Measurements from ENCODE around the gene GNLY. TPM values are rescaled to one million over a fixed set of nuclear protein-coding genes. Genes with fewer than 3 reads are reported as not detected.

The GNLY gene
- not detected in 2 replicates for total RNA-seq

GRCh38 chr2:85694052-85695025 lies at the start of gene GNLY:
GNLY (plus strand) TSS chr2:85694358; CDS start chr2:85694419, 61 bp downstream.

DNA sequence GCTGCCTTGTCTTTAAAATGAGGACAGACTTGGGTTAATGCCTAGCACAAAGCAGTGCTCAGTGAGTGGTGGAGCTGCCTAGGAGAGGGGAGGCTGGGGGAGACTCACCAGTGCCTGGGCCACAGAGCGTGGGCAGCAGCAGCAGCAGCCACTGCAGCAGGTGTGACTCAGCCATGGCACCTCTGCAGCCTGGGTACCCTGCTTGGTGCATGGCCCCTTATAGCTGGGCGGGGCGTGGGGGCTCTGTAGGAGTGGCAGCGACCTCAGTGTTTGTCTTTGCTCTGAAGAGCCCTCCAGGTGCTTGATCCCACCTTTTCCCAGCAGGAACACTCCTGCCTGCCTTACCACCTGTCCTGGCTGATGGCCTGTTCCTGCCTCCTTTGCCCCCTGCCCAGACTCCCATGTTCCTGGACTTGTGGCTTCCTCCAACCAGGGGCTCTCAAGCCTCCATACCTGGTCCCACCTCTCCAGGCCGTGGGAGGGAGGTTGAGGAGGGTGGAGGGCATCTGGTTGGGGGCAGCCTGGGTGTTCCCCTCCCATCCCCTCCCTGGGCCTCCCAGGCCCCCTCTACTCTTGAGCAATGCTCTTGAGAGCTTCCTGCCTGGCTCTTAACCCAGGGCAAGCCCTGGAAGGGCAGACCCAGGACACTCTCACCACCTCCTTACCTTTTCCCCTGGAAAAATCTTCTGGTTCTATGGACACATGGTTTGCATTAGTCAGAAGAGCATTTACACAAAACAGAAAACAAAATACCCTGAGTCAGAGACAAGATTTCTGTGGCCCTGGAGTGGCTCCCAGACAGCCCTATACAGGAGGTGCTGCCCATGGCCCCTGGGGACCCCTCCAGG lies 25.9 kb upstream of the GNLY start, which contains the start of gene SFTPB:
Gene SFTPB, minus strand, starts transcription at position 191 of the 848 bp plus-strand sequence. Its CDS starts 16 bp downstream, at position 175.

Other genes with a start within 250 kb of the GNLY start
- 86.3 and 97.7 TPM in 2 replicates for gene MAT2A, start 155.2 kb upstream of the GNLY start, total RNA-seq
- 46.5 and 82.5 TPM in 2 replicates for gene GGCX, start 132.9 kb upstream of the GNLY start, total RNA-seq
- 0.16 and 2.2 TPM in 2 replicates for gene VAMP8, start 116.8 kb upstream of the GNLY start, total RNA-seq
- 30.6 and 43.5 TPM in 2 replicates for gene VAMP5, start 109.9 kb upstream of the GNLY start, total RNA-seq
- gene RNF181, start 98.6 kb upstream of the GNLY start, total RNA-seq: 136 and 149 TPM in 2 replicates
- 21.4 and 31.4 TPM in 2 replicates for gene TMEM150A, start 91.7 kb upstream of the GNLY start, total RNA-seq
- 7.4 and 11.0 TPM in 2 replicates for gene C2orf68, start 82.3 kb upstream of the GNLY start, total RNA-seq
- 46.2 and 46.3 TPM in 2 replicates for gene USP39, start 78.2 kb upstream of the GNLY start, total RNA-seq
- gene SFTPB, start 26.2 kb upstream of the GNLY start, total RNA-seq: not detected in 2 replicates
- gene ATOH8, start 59.6 kb downstream of the GNLY start, total RNA-seq: 115 and 129 TPM in 2 replicates
- 16.4 and 32.1 TPM in 2 replicates for gene ST3GAL5, start 194.6 kb downstream of the GNLY start, total RNA-seq